ENCODE measurements around the gene CSK.

CSK gene

GRCh38 chr15:74845208-74845568 is 63.3 kb downstream of the CSK start:
- DNase-seq = no peak

- no peak for DNase-seq
These were observed 63.7 kb downstream of the CSK start for GRCh38 chr15:74845581-74845980.

GRCh38 chr15:74847432-74847831 is 65.6 kb downstream of the CSK start:
- no peak for DNase-seq

GRCh38 chr15:74850393-74850792 is 68.5 kb downstream of the CSK start:
- DNase-seq = no peak

- no peak for DNase-seq
These were observed 70.1 kb downstream of the CSK start for GRCh38 chr15:74851960-74852359.
